Measurements from ENCODE around the gene EMC10.
A peak's percentile ranks its signal among the peaks of the same experiment; 100 is the strongest.
"Not testable (repeated sequence)": the region's sequence is repeated elsewhere in the genome, so short reads cannot be mapped to it uniquely, and the experiment has no call there.

The EMC10 gene

DNA sequence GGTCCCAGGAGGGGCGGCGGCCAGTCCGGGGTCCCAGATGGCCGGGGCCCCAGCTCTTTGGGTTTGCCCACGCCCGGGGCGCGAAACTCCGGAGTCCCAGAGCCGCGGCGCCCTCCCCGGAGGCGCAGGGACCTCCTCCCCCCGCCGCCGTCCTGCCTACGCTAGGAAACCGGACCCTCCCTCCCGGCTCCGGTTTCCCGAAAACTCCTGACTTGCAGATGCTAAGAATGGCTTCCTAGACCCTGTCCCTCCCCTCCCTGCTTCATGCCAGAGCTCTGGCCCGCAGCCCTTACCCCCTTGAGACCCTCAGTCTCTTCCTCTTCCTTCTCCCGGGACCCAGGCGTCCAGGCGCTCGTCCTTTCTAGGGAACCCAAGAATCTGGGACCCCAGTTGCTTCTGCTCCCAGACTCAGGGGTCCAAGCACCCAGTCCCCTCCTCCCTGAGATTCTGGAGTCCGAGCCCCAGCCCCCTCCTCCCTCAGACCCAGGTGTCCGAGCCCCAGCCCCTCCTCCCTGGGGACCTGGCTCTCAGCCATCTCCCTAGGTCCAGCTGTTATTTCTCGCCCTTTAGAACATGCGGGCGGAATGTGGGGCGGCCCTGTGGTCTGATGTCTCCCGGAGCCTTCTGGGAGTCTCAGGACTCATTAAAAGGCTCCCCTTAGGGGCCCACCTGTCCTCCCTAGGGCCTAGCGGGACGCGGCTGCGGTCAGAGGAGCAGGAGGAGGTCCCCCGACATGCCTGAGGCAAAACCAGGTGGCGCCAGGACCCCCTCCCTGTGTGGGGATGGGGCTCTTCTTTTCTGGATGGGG, 43.9 kb upstream of the EMC10 start, which contains the start of gene MYBPC2:
Gene MYBPC2, plus strand, starts transcription at position 672 of the 808 bp plus-strand sequence. Its CDS starts 62 bp downstream, at position 734.
- DNase-seq (ENCODE audit: low spot score), result peak; percentile 58
- TF ChIP-seq CTCF (IDR thresholded peaks at IDR 0.05; ENCODE audit: borderline replicate concordance, control extremely low read depth, extremely low read depth, insufficient read depth, missing control alignments), result no peak
- in situ Hi-C loops (cut with MboI; ENCODE audit: low sequenced_read_pairs, unreplicated experiment), result no loop called here

GRCh38 chr19:50433201-50434180, 42.8 kb upstream of the EMC10 start:
- no peak for TF ChIP-seq CTCF (IDR thresholded peaks at IDR 0.05; ENCODE audit: borderline replicate concordance, control extremely low read depth, extremely low read depth, insufficient read depth, missing control alignments)
- in situ Hi-C loops (cut with MboI; ENCODE audit: low sequenced_read_pairs, unreplicated experiment), result no loop called here

GRCh38 chr19:50434525-50434924, 41.8 kb upstream of the EMC10 start:
- no peak for DNase-seq (ENCODE audit: low spot score)
- in situ Hi-C loops (cut with MboI; ENCODE audit: low sequenced_read_pairs, unreplicated experiment), result no loop called here
- TF ChIP-seq CTCF (IDR thresholded peaks at IDR 0.05; ENCODE audit: borderline replicate concordance, control extremely low read depth, extremely low read depth, insufficient read depth, missing control alignments), result no peak

More at GRCh38 chr19:50433201-50434180, 42.8 kb upstream of the EMC10 start:
- DNase-seq (ENCODE audit: low spot score), result no peak

DNA sequence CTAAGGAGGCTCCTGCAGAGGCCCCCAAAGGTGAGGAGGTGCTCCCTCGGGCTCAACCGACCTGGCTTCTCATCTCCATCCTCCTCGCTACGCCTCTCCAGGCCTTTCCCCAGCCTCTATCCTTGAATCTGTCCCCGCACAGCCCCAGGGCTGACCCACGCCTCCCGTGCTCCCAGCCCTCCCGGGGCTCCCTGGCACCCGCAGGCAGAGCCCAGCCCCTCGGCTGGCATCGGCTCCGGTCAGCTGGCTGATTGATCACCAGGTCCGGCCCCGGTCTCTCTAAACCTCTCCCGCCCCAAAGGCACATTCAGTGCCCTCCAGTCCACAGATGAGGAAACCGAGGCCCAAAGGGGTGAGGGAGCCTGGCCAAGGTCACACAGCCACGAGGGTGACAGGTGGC, 41.1 kb upstream of the EMC10 start:
- in situ Hi-C loops (cut with MboI; ENCODE audit: low sequenced_read_pairs, unreplicated experiment), result no loop called here
- TF ChIP-seq CTCF (IDR thresholded peaks at IDR 0.05; ENCODE audit: borderline replicate concordance, control extremely low read depth, extremely low read depth, insufficient read depth, missing control alignments), result no peak
- DNase-seq (ENCODE audit: low spot score), result no peak

DNA sequence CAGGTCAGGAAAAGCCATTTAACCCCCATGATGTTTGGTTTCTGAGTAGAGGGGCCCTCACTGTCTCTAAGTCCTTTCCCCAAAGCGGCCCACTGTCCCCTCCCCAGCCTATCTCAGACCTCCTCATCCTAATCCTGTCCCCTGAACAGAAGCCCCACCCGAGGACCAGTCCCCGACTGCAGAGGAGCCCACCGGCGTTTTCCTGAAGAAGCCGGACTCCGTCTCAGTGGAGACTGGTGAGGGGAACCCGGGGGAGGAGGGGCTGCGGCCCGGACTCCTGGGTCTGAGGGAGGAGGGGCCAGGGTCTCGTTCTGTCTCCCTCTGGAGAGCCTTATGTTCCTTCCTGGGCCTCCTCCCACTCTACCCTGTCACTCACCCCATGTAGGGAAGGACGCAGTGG, 40.7 kb upstream of the EMC10 start:
- in situ Hi-C loops (cut with MboI; ENCODE audit: low sequenced_read_pairs, unreplicated experiment), result no loop called here
- no peak for DNase-seq (ENCODE audit: low spot score)
- no peak for TF ChIP-seq CTCF (IDR thresholded peaks at IDR 0.05; ENCODE audit: borderline replicate concordance, control extremely low read depth, extremely low read depth, insufficient read depth, missing control alignments)

DNA sequence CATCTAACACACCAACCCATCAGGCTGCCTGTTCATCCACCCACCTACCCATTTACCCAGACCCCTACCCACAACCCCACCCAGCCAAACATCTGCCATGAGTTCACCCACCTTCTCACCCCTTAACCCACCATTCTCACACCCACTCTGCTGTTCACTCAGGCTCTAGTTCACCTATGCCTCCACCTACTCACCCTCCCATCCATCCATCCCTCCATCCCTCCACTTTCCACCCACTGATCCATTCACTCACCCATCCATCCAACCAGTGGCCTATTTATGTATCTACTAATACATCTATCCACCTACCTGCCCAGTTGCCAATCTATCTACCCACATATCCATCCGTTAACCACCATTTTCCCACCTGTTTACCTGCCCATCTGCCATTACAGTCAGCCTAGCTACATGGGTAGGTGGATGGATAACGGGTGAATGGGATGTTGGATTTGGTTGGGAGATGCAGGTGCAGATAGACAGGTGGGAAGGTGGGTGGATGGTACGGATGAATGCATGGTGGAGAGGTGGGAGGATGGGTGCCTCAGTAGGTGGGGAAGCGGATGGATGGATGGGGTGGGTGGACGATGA, 38.4 kb upstream of the EMC10 start:
- TF ChIP-seq CTCF (IDR thresholded peaks at IDR 0.05; ENCODE audit: borderline replicate concordance, control extremely low read depth, extremely low read depth, insufficient read depth, missing control alignments), result no peak
- DNase-seq (ENCODE audit: low spot score), result no peak
- in situ Hi-C loops (cut with MboI; ENCODE audit: low sequenced_read_pairs, unreplicated experiment), result no loop called here

GRCh38 chr19:50439130-50439529, 37.2 kb upstream of the EMC10 start:
- DNase-seq (ENCODE audit: low spot score); in situ Hi-C loops (cut with MboI; ENCODE audit: low sequenced_read_pairs, unreplicated experiment): not testable (repeated sequence)

Data from GM13976 (cell line).